SK-N-SH (cell line): ENCODE data around the gene MARCHF10. TPM values are rescaled to one million over a fixed set of nuclear protein-coding genes. Genes with fewer than 3 reads are reported as not detected.

ENCODE experiments used
- CTCF ChIA-PET: fragments of 300-600, 350-600 bp; formaldehyde crosslinking; extraction: SDS; loops from one replicate; lab custom pipeline; 2021; lab: Yijun Ruan, JAX
- POLR2A ChIA-PET: fragments of 350-600 bp; sonication (Branson Sonifier 250); formaldehyde crosslinking; extraction: SDS; loops from one replicate; lab custom pipeline; 2020; ENCODE audit warnings: antibody characterized with exemption, inconsistent platforms; lab: Yijun Ruan, JAX
- DNase-seq: peaks from one replicate; pipeline ENCODE4 v3.0.0; 2012
- H2AFZ ChIP-seq: fragments of 200-600 bp; sonication (generic); 2 replicates; pipeline ENCODE4 v1.8.1; 2016; ENCODE audit warnings: antibody characterized with exemption, mild to moderate bottlenecking, low read depth
- H3F3A ChIP-seq: fragments of 200-600 bp; sonication (generic); replicated peaks from 2 replicates; pipeline ENCODE3; 2016; ENCODE audit warnings: antibody characterized with exemption, mild to moderate bottlenecking; ENCODE audit not compliant: insufficient read depth
- H3K27ac ChIP-seq, 2 experiments: fragments of 200-500 bp in 1 of 2; fragments of 200-600 bp in 1 of 2; sonication (Bioruptor generic) in 1 of 2; sonication (generic), shearing (Covaris generic) in 1 of 2; 2 replicates each; pipeline versions ENCODE4 v1.5.1 to v1.6.1; 2014 to 2016; ENCODE audit warnings: low read depth in 2 of 2, inconsistent platforms in 1 of 2, low read length in 1 of 2, mild to moderate bottlenecking in 1 of 2, mixed read lengths in 1 of 2
- H3K27me3 ChIP-seq: fragments of 200-600 bp; sonication (generic), shearing (Covaris generic); 2 replicates; pipeline ENCODE4 v1.6.1; 2016; ENCODE audit warnings: mixed run types; ENCODE audit not compliant: insufficient read depth
- H3K36me3 ChIP-seq, 2 experiments: fragments of 200-500 bp in 1 of 2; fragments of 200-600 bp in 1 of 2; sonication (Bioruptor generic) in 1 of 2; sonication (generic) in 1 of 2; replicated peaks in 1 of 2; 2 replicates each; pipeline versions ENCODE3 to v1.5.1; 2014 to 2016; ENCODE audit warnings: low read length in 1 of 2, mild to moderate bottlenecking in 1 of 2; ENCODE audit not compliant: insufficient read depth in 2 of 2, control insufficient read depth in 1 of 2
- H3K4me1 ChIP-seq, 2 experiments: fragments of 200-500 bp in 1 of 2; fragments of 200-600 bp in 1 of 2; sonication (Bioruptor generic) in 1 of 2; sonication (generic), shearing (Covaris generic) in 1 of 2; 2 replicates each; pipeline versions ENCODE4 v1.5.1 to v1.6.1; 2014 to 2016; ENCODE audit warnings: low read depth in 1 of 2, low read length in 1 of 2, mixed run types in 1 of 2; ENCODE audit not compliant: insufficient read depth in 2 of 2, control insufficient read depth in 1 of 2
- H3K4me2 ChIP-seq: fragments of 200-600 bp; sonication (generic), shearing (Covaris generic); 2 replicates; pipeline ENCODE4 v1.6.1; 2017; ENCODE audit warnings: mixed run types
- H3K4me3 ChIP-seq, 2 experiments: fragments of 200-500 bp in 1 of 2; fragments of 200-600 bp in 1 of 2; sonication (Bioruptor generic) in 1 of 2; sonication (generic), shearing (Covaris generic) in 1 of 2; 2 replicates each; pipeline versions ENCODE4 v1.5.1 to v1.8.1; 2014 to 2016; ENCODE audit warnings: low read depth in 2 of 2, inconsistent platforms in 1 of 2, low read length in 1 of 2, mild to moderate bottlenecking in 1 of 2, mixed read lengths in 1 of 2, moderate library complexity in 1 of 2
- H3K79me2 ChIP-seq: fragments of 200-600 bp; sonication (generic); 2 replicates; pipeline ENCODE4 v1.8.1; 2017; ENCODE audit warnings: mild to moderate bottlenecking; ENCODE audit not compliant: insufficient read depth
- H3K9ac ChIP-seq: fragments of 200-600 bp; sonication (generic); 2 replicates; pipeline ENCODE4 v1.6.1; 2017; ENCODE audit warnings: mixed run types
- H3K9me2 ChIP-seq: fragments of 200-600 bp; sonication (generic); 2 replicates; pipeline ENCODE4 v1.6.1; 2017; ENCODE audit warnings: mixed run types
- H3K9me3 ChIP-seq: fragments of 200-600 bp; sonication (generic); 2 replicates; pipeline ENCODE4 v1.6.1; 2017; ENCODE audit warnings: mixed run types, mild to moderate bottlenecking, moderate library complexity
- H4K20me1 ChIP-seq: fragments of 200-600 bp; sonication (generic); 2 replicates; pipeline ENCODE4 v1.6.1; 2017; ENCODE audit warnings: mild to moderate bottlenecking, mixed run types; ENCODE audit not compliant: insufficient read depth
- EP300 ChIP-seq, 2 experiments: IDR thresholded peaks; 2 replicates each; pipeline versions ENCODE4 v1.4.0 to v1.6.1; 2012; ENCODE audit warnings: borderline replicate concordance in 1 of 2, low read depth in 1 of 2, low read length in 1 of 2
- FOXJ3 ChIP-seq: sonication (generic); formaldehyde crosslinking; IDR thresholded peaks from 2 replicates; pipeline ENCODE4 v1.5.1; 2020; ENCODE audit warnings: mild to moderate bottlenecking, missing genetic modification reagents
- FOXM1 ChIP-seq: IDR thresholded peaks from 2 replicates; pipeline ENCODE4 v1.4.0; 2012; ENCODE audit warnings: low read depth, mild to moderate bottlenecking
- GABPA ChIP-seq: IDR thresholded peaks from 2 replicates; pipeline ENCODE4 v1.4.0; 2012; ENCODE audit warnings: low read depth, mild to moderate bottlenecking
- IRF3 ChIP-seq: fragments of 150-350 bp; IDR thresholded peaks from 2 replicates; pipeline ENCODE4 v1.6.1; 2016; ENCODE audit warnings: mild to moderate bottlenecking, low read depth, low read length
- RCOR1 ChIP-seq: fragments of 150-350 bp; IDR thresholded peaks from 2 replicates; pipeline ENCODE4 v1.6.1; 2017; ENCODE audit warnings: antibody characterized with exemption, low read length
- REST ChIP-seq: IDR thresholded peaks from 2 replicates; pipeline ENCODE4 v1.6.1; 2012; ENCODE audit warnings: mild to moderate bottlenecking, low read depth, low read length, moderate library complexity
- RFX5 ChIP-seq: IDR thresholded peaks from 2 replicates; pipeline ENCODE4 v1.6.1; 2012; ENCODE audit warnings: mild to moderate bottlenecking, improper control_type of control experiment, low read length
- RXRA ChIP-seq: IDR thresholded peaks from 2 replicates; pipeline ENCODE4 v1.4.0; 2012; ENCODE audit warnings: low read depth, mild to moderate bottlenecking, borderline replicate concordance
- SMC3 ChIP-seq: IDR thresholded peaks from 2 replicates; pipeline ENCODE4 v1.6.1; 2012; ENCODE audit warnings: low read depth, low read length, improper control_type of control experiment
- TEAD4 ChIP-seq: IDR thresholded peaks from 2 replicates; pipeline ENCODE4 v1.4.0; 2012; ENCODE audit warnings: mild to moderate bottlenecking, borderline replicate concordance; ENCODE audit not compliant: insufficient read depth
- WGBS: methylation state at CpG from one replicate; pipeline ENCODE4 v1.1.6; 2017; ENCODE audit warnings: low lambda C conversion rate; 5-methylcytosine and 5-hydroxymethylcytosine counted together
- polyA plus RNA-seq, 3 experiments: library from polyadenylated mRNA; depleted of rRNA; stranded (reverse); fragments of >200 nt; gene quantifications; 2 replicates each; pipeline ENCODE4 v1.2.3, GENCODE V29; 2012
- TF ChIP-seq, protein P1 (sequence below): IDR thresholded peaks from 2 replicates; pipeline ENCODE4 v1.4.0; 2012; ENCODE audit warnings: low read depth, borderline replicate concordance
- TF ChIP-seq, protein P2 (sequence below): IDR thresholded peaks from 2 replicates; pipeline ENCODE4 v1.4.0; 2012; ENCODE audit warnings: low read depth, borderline replicate concordance

The MARCHF10 gene
- polyA plus RNA-seq, 1 of the 3 experiments (the other 2 are of a cell fraction) = 0.16 TPM

GRCh38 chr17:62848334-62848733 lies 40.2 kb upstream of the MARCHF10 start:
- H3K79me2 ChIP-seq = no peaks in the 10 kb centered on the region
- no peaks in the 10 kb centered on the region for H3K36me3 ChIP-seq
- no peak overlapping the region for H2AFZ ChIP-seq
- no peaks in the 10 kb centered on the region for H3K4me1 ChIP-seq
- no peaks in the 10 kb centered on the region for H3K9me3 ChIP-seq
- CTCF ChIA-PET = no interaction called here
- H3K4me2 ChIP-seq = no peak overlapping the region
- no peak overlapping the region for H3K9ac ChIP-seq
- TF ChIP-seq, protein P1, sequence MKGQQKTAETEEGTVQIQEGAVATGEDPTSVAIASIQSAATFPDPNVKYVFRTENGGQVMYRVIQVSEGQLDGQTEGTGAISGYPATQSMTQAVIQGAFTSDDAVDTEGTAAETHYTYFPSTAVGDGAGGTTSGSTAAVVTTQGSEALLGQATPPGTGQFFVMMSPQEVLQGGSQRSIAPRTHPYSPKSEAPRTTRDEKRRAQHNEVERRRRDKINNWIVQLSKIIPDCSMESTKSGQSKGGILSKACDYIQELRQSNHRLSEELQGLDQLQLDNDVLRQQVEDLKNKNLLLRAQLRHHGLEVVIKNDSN = no peak
- TF ChIP-seq FOXJ3 (CRISPR knock-in tag) (no peak), EP300 (IDR thresholded peaks at IDR 0.05; ENCODE audit: borderline replicate concordance in 1 of 2, low read depth in 1 of 2, low read length in 1 of 2) (no peak), TEAD4 (no peak), SMC3 (no peak), FOXM1 (no peak), REST (no peak), RCOR1 (no peak), GABPA (no peak), RXRA (no peak), RFX5 (no peak), IRF3 (no peak)
- TF ChIP-seq, protein P2, sequence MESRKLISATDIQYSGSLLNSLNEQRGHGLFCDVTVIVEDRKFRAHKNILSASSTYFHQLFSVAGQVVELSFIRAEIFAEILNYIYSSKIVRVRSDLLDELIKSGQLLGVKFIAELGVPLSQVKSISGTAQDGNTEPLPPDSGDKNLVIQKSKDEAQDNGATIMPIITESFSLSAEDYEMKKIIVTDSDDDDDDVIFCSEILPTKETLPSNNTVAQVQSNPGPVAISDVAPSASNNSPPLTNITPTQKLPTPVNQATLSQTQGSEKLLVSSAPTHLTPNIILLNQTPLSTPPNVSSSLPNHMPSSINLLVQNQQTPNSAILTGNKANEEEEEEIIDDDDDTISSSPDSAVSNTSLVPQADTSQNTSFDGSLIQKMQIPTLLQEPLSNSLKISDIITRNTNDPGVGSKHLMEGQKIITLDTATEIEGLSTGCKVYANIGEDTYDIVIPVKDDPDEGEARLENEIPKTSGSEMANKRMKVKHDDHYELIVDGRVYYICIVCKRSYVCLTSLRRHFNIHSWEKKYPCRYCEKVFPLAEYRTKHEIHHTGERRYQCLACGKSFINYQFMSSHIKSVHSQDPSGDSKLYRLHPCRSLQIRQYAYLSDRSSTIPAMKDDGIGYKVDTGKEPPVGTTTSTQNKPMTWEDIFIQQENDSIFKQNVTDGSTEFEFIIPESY = no peak
- H3K27ac ChIP-seq = no peak overlapping the region
- H3F3A ChIP-seq = no peaks in the 10 kb centered on the region
- no peak overlapping the region for H3K4me3 ChIP-seq
- H3K9me2 ChIP-seq = no peaks in the 10 kb centered on the region
- no peak for DNase-seq
- WGBS = 91% methylated on average over 5 of the region's 5 CpGs
- POLR2A ChIA-PET = no interaction called here
- H4K20me1 ChIP-seq = no peaks in the 10 kb centered on the region
- H3K27me3 ChIP-seq = no peaks in the 10 kb centered on the region
